ENCODE measurements around the gene FOXN3.
A peak's percentile ranks its signal among the peaks of the same experiment; 100 is the strongest.

Gene FOXN3

GRCh38 chr14:89407856-89408255 is 9.2 kb downstream of the FOXN3 start:
- no peak for DNase-seq

- no peak for DNase-seq
Measured at GRCh38 chr14:89406941-89407340, 10.1 kb downstream of the FOXN3 start.

DNA sequence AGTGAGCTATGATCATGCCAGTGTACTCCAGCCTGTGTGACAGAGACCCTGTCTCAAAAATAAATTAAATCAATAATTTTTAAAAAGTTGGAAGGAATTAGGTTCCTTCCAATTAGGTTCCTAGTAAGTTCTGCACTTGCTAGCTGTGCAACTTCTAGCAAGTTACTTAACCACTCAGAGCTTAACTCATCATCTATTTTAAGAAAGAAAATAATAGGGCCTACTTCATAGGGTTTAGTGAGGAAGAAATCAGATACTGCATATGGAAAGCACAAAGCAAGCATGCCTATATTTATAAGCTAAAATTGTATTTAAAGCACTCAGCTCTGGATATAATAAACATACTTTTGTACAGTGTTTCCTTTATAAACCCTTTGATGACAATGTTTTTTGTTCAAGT is 10.7 kb downstream of the FOXN3 start:
- no peak for DNase-seq

GRCh38 chr14:89405712-89406111 is 11.3 kb downstream of the FOXN3 start:
- DNase-seq, result no peak

DNA sequence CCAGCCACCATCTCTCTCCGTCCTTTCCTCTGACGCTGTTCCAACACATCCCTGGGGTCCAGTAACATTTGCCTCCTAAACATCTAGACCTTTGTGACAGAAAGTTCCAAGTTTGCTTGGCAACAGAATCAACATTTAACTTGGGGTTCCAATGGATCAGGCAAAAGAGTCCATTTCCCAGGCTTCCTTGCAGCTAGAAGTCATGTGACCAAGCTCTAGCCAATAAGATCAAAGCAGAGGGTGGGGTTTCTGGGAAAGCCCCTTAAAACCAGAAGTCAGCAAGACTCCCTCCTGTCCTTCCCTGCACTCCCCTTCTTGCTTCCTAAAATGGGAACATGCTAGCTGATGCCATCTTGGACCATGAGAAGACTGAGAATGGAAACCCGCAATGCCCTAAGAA is 14.7 kb downstream of the FOXN3 start:
- DNase-seq, result no peak

DNA sequence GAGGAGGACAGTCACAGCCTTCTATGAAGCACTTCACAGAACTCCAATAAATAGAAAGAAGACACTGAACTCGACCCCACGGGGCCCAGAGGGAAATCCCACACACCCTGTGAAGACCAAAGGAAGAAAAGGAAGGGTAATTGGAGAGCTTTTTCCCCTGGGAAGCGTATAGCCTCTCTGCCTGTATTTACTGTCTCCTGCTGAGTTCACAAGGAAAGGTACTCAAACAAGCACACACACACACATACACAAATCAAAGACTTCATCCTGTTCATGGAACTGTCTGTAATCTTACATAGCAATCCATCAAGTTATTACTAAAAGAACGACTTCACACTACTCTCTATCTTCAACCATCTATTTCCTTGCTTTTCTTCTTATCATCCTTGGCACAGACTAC is 15.3 kb downstream of the FOXN3 start:
- DNase-seq, result no peak

GRCh38 chr14:89401241-89401640 is 15.8 kb downstream of the FOXN3 start:
- DNase-seq, result no peak

DNA sequence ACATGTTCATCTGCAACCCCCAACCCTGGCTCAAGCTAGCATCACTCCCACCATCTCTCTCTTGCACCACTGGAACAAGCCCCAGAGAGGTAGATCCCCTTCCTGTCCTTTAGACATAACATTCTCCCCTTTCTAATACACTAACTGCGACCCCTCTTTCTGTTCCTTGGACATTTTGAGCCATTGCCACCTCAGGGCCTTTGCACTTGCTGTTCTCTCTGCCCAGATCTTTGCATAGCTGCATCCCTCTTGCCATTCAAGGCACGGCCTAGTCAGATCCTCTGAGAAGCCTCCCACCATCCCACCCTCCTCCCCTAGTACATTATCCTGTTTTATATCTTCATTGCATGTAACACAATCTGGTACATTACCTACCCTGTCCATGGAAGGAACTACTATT is 16.5 kb downstream of the FOXN3 start:
- no peak for DNase-seq

GRCh38 chr14:89399594-89400068 is 17.4 kb downstream of the FOXN3 start:
- peak; percentile 79 for DNase-seq

- no peak for DNase-seq
Measured at GRCh38 chr14:89399157-89399556, 17.9 kb downstream of the FOXN3 start.

- DNase-seq, result no peak
Measured at GRCh38 chr14:89397569-89398230, 19.3 kb downstream of the FOXN3 start.

GRCh38 chr14:89394972-89395371 is 22.1 kb downstream of the FOXN3 start:
- DNase-seq, result no peak

DNA sequence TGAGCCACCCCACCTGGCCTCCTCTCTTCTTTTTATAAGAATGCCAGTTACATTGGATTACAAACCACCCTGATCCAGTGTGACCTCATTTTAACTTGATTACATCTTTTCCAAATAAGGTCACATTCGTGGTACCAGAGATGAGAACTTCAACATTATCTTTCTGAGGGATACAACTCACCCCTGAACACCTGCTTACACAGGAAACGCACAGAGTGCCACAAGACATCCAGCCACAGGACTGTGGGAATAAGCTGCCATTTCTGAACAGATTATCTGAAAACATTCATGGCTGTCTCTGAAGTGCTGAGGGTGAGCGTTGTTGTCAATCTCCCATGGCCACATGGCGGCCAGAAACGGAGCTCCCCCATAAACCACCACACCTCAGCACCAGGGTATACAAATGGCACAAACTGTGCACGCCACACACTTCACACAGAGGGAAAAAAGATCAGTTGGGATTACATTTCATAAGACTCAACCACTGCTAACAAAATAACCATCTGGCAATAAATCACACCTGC is 23.7 kb downstream of the FOXN3 start:
- DNase-seq, result no peak

GRCh38 chr14:89392181-89392580 is 24.9 kb downstream of the FOXN3 start:
- DNase-seq, result no peak

GRCh38 chr14:89391556-89391955 is 25.5 kb downstream of the FOXN3 start:
- no peak for DNase-seq

DNA sequence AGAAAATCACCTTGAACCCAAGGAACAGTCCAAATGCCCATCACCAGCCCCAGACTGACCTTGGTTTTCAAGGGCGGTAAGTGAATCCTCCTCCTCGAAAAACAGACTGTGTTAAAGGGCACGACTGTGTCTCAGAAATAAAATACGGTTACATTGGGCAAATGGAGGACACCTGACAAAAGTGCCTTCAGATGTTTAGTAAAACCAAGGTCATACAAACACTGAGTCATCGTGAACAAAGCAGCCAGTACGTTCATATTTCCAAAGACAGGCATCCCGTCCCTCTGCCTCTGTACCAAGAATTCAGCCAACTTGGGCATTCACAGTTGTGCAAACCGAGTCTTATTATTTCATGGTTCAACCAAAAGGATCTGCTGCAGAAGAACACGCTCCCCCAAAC is 25.9 kb downstream of the FOXN3 start:
- no peak for DNase-seq

DNA sequence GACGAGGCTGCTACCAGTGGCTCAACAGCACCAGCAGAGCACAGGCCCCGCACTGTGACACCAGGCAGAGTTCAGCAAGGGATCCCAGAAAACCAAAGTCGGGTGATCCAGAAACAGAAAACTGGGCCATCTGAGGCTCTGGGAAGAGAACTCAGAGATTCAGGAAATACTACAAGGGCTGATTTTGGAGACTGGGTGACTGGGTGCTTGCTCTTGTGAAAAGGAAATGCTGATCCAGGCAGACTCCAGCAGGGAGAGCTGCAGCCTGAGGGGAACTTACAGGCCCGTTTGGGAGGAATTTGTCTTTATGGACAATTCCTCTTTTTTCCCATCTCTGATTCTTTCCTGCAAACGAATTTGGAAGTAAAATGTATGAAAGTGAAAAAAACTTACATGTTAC is 28.2 kb downstream of the FOXN3 start:
- no peak for DNase-seq

DNA sequence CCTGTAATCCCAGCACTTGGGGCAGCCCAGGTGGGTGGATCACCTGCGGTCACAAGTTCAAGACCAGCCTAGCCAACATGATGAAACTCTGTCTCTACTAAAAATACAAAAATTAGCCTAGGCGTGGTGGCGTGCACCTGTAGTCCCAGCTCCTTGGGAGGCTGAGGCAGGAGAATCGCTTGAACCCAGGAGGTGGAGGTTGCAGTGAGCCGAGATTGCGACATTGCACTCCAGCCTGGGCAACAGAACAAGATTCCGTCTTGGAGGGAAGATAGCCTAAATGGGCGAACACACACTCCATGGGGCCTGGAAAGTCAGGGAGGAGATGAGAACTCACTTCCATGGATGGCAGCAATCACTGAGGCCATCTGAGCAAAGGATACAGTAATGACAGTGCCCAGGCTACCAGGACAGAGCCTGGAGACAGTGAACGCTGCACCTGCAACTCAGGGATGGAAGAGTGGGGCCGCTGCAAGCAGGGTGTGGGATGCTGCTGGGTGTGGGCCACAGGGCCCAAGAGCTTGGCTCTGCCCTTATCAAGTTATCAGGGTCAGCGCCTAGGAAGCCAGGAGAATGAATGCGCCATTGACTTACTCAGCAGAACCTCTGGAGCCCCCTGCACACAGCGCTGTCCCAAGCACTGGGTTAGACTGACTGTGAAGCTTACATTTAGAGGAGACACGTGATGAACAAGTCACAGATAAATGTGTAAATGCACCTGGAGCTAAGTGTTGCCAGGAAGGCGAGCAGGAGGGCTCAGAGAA is 28.9 kb downstream of the FOXN3 start:
- DNase-seq, result no peak

- no peak for DNase-seq
Measured at GRCh38 chr14:89386212-89386886, 30.7 kb downstream of the FOXN3 start.

DNA sequence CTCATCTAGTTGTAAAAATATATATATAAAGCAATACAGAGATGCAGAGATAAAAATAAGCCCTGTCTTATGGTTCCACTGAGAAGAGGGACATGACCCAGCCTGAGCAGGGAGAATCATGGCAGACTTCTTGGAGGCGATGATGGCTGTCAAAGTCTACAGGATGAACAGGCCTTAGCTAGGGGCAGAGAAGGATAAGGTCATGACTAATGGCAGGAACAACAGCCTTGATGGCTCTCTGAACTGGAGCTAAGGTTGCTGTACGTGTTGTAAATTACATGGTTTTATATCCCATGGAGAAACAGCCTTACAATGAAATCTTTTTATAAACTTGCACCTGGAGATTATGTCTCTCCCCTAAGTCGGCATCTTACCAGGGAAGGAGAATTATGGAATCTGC is 32.4 kb downstream of the FOXN3 start:
- no peak for DNase-seq

GRCh38 chr14:89384023-89384422 is 33.0 kb downstream of the FOXN3 start:
- DNase-seq, result no peak

- no peak for DNase-seq
Measured at GRCh38 chr14:89382901-89383845, 33.9 kb downstream of the FOXN3 start.

- DNase-seq, result no peak
Measured at GRCh38 chr14:89382487-89382886, 34.5 kb downstream of the FOXN3 start.
